GM10248 (cell line): ENCODE results near the gene ESR1.

Experiments
- CTCF ChIA-PET: fragments of 300-600 bp; sonication (Branson Sonifier 250); formaldehyde crosslinking; extraction: SDS; loops from one replicate; lab custom pipeline; 2021; ENCODE audit warnings: antibody characterized with exemption; lab: Yijun Ruan, JAX
- POLR2A ChIA-PET: fragments of 350-650 bp; sonication (Branson Sonifier 250); formaldehyde crosslinking; extraction: SDS; loops from one replicate; lab custom pipeline; 2020; ENCODE audit warnings: antibody characterized with exemption; lab: Yijun Ruan, JAX
- DNase-seq: peaks from one replicate; pipeline ENCODE4 v3.0.0; 2012; ENCODE audit errors: extremely low spot score
- CTCF ChIP-seq: IDR thresholded peaks from 2 replicates; pipeline ENCODE4 v1.5.1; 2012; ENCODE audit warnings: mild to moderate bottlenecking, low read depth; ENCODE audit errors: extremely low read depth, missing control alignments, control extremely low read depth

Gene ESR1

GRCh38 chr6:152087096-152087495 lies 279.6 kb downstream of the ESR1 start:
- DNase-seq = no peak
- POLR2A ChIA-PET = no interaction called here
- CTCF ChIA-PET = no interaction called here
- no peak for TF ChIP-seq CTCF

GRCh38 chr6:152087701-152088100 lies 280.2 kb downstream of the ESR1 start:
- DNase-seq = no peak
- TF ChIP-seq CTCF = no peak
- ChIA-PET POLR2A (no interaction called here), CTCF (no interaction called here)

- ChIA-PET POLR2A (no interaction called here), CTCF (no interaction called here)
- no peak for TF ChIP-seq CTCF
- no peak for DNase-seq
Observed at GRCh38 chr6:152089992-152090391, 282.5 kb downstream of the ESR1 start.

- POLR2A ChIA-PET = no interaction called here
- TF ChIP-seq CTCF = no peak
- no peak for DNase-seq
- CTCF ChIA-PET = no interaction called here
Observed at GRCh38 chr6:152091201-152091600, 283.7 kb downstream of the ESR1 start.

- no peak for TF ChIP-seq CTCF
- ChIA-PET POLR2A (no interaction called here), CTCF (no interaction called here)
- no peak for DNase-seq
Observed at GRCh38 chr6:152091851-152092341, 284.4 kb downstream of the ESR1 start.

- ChIA-PET POLR2A (no interaction called here), CTCF (no interaction called here)
- no peak for DNase-seq
- no peak for TF ChIP-seq CTCF
Observed at GRCh38 chr6:152093711-152094110, 286.2 kb downstream of the ESR1 start.

GRCh38 chr6:152094276-152094675 lies 286.8 kb downstream of the ESR1 start:
- POLR2A ChIA-PET = no interaction called here
- no peak for DNase-seq
- CTCF ChIA-PET = no interaction called here
- TF ChIP-seq CTCF = no peak
